GM20431 (cell line): Measurements from ENCODE around the gene CFAP100.

Source experiments
- in situ Hi-C: fragments of 300-500 bp; cut with MseI, MboI; formaldehyde crosslinking; loops from one replicate; pipeline ENCODE4 v1.15.0; 2020; ENCODE audit warnings: low sequenced_read_pairs; ENCODE audit not compliant: unreplicated experiment

Gene CFAP100

DNA sequence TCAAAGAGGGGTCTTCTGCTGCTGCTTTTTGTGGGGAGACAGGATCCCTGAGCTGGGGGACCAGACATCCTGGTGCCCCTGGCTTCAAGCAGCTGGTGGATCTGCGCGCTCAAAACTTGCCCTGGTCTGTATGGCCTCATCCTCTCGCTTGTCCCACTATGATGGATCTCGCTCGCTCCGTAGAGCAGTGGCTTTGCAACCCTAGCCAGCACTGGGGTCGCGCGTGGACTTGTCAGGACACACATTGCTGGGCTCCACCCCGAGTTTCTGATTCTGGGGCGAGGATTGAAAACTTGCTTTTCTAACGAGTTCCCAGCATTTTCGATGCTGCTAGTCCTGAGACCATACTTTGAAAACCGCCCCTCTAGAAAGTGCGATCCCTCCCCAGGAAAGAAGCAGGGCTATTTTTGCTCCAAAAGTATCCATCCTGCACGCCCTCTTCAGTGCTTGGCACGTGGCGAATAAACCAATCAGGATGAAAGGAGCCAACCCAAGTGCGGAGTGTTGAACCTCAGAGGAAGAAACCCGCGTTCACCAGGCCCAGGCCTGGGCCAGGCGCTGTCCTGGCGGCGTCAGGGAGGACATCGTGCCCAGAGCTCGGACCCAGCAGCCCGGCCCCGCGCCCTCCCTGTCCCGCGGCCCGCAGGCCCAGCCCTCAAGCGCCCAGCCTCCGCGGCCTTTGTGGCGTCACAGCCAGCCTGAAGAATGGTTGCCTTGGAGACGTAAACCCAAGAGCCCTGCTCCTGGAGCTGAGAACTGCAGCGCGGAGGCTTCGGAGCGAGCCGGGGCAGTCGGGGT lies at the start of gene CFAP100:
TSS of gene CFAP100 (plus strand) at position 731 of the 798 bp plus-strand sequence. CDS start 1,092 bp downstream, outside the sequence.
- in situ Hi-C loops = loop anchor here (10.0 kb wide), 1 partner anchor 260 kb away; no protein-coding TSS in a partner anchor

GRCh38 chr3:126345231-126345630 lies 49.5 kb upstream of the CFAP100 start:
- in situ Hi-C loops = no loop called here

GRCh38 chr3:126345641-126346460 lies 48.9 kb upstream of the CFAP100 start:
- in situ Hi-C loops = no loop called here

DNA sequence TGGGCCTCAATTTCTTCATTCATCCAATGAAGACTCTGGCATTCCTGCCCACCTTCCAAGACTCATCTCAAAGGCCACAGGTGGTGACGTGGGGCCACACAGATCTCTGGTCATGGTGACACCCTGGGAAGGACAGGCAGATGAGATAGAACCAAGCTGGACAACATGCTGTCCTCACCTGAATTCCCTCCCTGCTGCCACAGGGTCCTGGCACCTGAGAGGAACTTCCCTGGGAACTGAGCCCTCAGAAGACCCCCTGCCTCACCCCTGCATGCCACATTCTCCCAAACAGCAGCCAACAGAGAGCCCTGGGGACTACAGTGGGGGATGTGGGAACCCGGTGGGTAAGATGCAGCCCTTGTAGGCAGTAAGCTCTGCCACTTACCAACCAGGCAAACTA lies 48.2 kb upstream of the CFAP100 start:
- in situ Hi-C loops = no loop called here

DNA sequence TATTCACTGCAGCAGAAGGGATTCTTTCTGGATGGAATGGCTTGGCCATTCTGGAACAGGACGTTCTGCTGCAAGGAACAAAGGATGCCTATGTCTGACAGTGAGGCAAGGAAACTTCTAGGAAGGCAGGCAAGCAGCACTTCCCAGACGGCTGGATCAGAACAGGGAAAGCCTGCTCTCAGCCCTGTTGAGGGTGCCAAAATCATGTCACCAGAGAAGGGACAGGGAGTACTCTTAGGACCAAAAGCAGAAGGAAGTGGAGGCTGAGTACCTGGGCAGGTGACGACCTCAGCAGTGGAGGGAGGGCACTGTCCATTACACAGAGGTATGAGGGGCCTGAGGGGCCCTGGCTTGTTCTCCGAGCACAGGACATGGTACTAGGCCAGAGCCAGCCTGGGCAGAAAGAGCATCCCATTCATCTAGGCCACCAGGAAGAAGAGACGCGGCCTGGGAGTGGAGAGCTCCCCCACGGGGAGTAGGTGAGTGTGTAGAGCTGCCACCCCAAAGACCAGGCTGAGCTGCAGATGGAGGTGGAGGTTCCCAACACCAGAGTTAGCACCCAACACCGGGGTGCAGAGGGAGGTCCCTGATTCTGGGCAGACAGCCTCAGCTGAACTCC lies 47.1 kb upstream of the CFAP100 start:
- in situ Hi-C loops = no loop called here

- in situ Hi-C loops = no loop called here
Measured at GRCh38 chr3:126348308-126348920, 46.3 kb upstream of the CFAP100 start.

DNA sequence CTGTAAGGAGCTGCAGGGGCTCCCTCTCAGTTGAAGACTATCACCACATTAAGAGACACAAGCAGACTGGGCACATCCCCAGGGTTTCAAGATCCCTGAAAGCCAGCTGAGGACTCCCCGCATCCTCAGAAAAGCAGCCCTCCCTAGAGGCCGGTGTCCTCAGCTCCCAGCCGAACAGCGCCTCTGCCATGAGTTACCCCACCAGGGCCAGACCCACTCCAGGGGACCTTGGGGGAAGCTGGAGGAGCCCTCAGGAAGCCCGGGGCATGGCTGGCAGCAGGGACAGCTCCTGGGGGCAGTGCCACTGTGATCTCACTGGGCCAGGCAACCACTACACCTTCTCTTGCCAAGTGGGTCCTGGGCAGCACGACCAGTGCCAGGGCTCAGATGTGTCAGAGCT lies 45.6 kb upstream of the CFAP100 start:
- in situ Hi-C loops = no loop called here

DNA sequence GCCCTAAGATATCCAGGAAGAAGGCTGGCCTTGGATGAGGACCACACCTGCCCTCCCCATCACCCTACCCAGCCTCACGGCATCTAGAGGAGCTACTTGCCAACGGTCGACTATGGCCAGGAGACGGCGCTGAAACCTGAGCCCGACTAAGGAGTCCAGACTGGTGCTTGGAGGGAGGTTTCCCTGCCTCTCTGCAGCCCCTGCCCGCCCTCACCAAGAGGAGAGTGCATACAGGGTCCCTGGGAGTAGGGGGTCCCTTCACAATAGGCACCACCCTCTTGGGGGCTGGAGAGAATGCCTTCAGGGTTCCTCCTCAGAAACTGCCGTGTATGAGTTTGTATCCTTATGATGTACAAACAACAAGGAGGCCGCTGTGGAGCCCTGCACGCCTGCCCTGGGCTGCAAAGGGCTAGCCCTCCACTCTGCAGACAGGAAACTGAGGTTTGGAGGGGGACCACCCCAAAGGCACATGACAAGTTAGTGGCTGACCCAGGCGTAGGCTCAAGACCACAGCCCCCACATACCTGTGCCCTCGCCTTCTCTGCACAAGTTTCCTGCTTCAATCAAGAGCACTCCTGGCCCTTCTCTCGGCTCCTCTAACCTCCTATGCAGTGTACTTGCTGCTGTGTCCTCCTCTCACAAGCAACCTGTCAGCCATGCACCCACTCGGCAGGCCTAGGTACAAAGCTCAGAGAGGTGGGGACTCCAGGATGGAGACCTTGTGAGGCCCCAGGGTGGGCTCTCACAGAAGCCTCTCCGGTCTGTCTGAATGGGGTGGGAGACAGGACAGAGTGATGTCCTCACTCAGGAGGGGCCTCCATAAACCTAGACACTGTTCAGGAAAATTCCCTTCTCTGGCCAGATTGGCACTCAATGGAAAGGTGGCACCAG lies 44.9 kb upstream of the CFAP100 start:
- in situ Hi-C loops = no loop called here

DNA sequence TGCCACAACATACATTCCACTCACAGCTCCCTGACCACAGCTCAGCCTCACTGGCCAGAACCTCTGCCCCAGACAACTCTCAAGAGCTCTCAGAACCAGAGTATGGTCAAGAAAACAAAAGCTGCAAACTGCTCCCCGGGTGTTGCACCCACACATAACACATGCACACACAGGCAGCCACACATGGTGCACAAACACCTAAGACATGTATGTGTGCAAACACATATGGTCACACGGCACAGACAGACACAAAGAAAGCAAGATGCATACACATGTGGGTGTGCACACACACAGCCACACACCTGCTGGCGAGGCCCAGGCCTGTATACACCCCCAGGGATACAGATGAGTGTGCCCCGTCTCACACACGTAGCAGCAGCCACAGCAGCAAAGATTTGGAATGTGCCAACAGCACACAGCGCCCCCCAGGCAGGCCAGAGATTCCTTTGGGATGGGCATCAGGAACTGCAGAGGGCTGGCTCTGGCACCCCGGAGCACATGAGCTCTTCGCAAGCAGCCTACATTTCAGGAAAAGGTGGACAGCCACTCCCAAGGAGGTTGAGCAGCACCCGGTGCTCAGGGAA lies 44.1 kb upstream of the CFAP100 start:
- in situ Hi-C loops = no loop called here

DNA sequence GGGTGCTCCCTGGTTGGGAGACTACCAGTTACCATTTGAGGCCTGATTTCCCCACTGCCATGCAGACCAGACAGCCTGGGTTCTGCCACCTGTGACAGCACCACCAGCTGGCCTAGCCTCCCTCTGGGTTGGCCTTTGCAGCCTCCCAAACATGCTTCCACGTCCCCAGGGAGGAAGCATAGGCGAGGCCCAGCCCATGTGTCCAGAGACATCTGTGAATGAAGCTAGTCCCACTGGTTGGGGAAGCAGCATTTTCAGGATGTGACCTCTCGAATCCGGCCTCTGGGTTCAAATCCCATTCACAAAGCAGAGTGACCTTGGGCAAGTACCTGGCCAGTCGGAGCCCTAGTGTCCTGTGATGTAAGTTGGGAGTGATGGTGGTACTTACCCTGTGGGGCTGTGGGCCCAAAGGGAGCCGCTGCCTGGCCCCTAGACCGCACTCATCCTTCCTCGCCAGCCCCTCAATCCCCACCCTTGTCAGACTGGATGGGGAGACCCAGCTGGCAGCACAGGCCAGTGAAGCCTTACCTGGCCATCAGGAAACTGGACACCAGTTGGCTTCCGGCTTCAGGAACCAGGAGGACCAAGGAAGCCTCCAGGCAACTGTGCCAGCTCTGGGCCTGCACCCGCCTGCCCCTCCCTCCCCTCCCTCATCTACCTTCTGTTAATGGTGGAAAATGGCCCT lies 43.5 kb upstream of the CFAP100 start:
- in situ Hi-C loops = no loop called here

GRCh38 chr3:126351771-126352475 lies 42.8 kb upstream of the CFAP100 start:
- in situ Hi-C loops = no loop called here

- in situ Hi-C loops = no loop called here
Measured at GRCh38 chr3:126352476-126353454, 41.9 kb upstream of the CFAP100 start.

DNA sequence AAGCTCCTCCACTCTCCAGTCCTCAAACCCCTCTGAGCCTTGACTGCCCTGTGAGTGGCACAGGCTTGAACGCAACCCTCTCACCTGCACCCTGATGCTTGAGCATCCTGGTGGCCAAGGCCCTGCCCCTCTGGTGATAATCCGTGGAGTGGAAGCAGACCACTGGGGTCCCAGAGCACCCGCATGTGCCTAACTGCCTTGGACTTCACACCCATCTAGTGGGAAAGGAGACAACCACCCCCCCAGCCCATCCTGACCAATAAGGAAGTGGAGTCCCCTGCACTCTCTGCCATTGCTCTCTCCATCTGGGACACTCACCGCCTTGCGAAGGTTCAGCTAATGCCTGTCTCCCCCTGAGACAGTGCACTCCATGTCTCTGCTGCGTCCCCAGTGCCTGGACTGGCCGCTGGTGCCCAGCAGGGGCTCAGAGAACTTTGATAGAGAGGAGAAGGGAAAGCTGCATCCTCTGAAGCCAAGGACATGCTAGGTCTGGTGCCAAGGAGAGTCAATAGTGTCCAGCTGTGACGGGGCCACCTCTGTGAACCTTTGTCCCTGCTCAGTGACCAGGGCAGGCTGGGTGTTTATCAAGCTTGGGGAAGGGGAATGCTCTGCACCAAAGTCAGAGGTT lies 40.9 kb upstream of the CFAP100 start:
- in situ Hi-C loops = no loop called here

DNA sequence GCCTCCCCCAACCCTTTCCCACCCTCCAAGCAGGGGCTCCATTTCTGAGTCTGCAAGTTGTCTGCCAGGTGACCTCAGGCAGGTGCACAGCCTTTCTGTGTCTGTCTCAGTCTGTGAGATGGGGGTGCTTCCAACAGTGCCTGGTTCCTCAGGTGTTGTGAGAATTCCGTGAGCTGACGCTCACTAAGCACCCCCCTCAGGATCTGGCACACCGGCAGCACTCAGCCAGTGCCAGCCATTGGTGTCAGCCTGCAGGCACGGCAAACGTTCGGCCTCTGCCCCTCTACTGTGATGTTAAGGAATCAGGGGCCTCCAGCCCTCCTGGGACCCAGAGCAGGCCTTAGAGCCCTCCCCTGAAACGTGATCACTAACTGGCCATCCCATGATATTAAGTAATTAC lies 39.9 kb upstream of the CFAP100 start:
- in situ Hi-C loops = no loop called here

- in situ Hi-C loops = no loop called here
Measured at GRCh38 chr3:126355251-126355650, 39.5 kb upstream of the CFAP100 start.

DNA sequence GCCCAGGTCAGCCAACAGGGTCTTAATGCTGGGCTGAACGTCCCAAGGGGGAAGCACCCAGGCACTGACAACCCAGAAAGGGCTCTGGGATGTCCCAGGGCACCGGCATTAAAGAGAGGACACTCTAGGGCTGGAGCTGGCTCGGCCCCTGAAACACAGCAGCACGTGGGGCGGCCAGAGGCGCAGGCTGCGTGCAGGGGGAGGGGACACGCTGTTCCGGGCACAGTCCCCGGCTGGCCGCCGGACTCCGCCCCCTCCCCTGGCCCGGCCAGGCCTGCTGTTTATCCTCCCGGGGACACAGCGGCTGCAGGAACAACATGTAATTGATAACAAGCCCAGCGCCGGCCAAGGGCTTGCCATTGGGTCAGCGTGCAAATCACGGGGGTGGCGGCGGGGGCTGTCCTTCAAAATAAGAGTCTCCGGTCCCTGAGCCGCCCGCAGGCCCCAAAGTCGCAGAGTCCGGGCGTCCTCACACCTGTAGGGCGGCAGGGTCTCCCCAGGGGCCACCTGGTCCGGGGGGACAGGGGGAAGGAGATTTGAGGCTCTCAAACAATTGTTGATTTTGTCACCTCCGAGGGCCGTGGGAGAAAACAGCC lies 38.8 kb upstream of the CFAP100 start:
- in situ Hi-C loops = no loop called here
